GM04503 (cell line): Measurements from ENCODE around the gene OPN1MW3.
"Not testable (repeated sequence)": the region's sequence is repeated elsewhere in the genome, so short reads cannot be mapped to it uniquely, and the experiment has no call there.

ENCODE experiments used
- DNase-seq: peaks from one replicate; pipeline ENCODE4 v3.0.0-alpha.2; 2012; ENCODE audit warnings: low read depth

OPN1MW3 gene

GRCh38 chrX:154296731-154297130, 39.3 kb downstream of the OPN1MW3 start:
- DNase-seq, result no peak

- no peak for DNase-seq
Observed at GRCh38 chrX:154298312-154298711, 40.9 kb downstream of the OPN1MW3 start.

DNA sequence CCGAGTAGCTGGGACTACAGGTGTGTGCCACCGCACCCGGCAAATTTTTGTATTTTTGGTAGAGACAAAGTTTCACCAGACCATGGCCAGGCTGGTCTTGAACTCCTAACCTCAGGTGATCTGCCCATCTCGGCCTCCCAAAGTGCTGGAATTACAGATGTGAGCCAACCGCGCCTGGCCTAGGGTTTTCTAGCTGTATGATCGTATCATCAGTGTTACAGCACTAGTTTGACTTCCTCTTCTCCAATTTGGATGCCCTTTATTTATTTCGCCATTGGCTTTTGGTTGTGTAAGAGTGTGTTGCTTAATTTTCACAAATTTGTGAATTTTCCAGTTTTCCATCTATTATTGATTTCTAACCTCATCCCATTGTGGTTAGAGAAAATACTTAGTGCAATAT, 43.4 kb downstream of the OPN1MW3 start:
- DNase-seq, result no peak

DNA sequence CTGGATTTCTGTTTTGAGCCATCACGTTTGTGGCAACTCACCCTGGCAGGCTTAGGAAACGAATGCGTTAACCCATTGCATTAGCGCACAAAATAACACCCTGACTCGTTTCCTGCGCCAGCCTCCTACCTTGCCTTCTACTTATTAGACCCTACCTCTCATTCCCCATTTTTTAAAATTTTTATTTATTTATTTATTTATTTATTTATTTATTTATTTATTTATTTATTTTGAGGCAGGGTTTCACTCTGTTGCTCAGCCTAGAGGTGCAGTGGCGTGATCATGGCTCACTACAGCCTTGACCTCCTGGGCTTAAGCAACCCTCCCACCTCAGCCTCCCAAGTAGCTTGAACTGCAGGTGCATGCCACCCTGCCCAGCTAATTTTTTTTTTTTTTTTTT, 45.6 kb downstream of the OPN1MW3 start:
- not testable (repeated sequence) for DNase-seq

DNA sequence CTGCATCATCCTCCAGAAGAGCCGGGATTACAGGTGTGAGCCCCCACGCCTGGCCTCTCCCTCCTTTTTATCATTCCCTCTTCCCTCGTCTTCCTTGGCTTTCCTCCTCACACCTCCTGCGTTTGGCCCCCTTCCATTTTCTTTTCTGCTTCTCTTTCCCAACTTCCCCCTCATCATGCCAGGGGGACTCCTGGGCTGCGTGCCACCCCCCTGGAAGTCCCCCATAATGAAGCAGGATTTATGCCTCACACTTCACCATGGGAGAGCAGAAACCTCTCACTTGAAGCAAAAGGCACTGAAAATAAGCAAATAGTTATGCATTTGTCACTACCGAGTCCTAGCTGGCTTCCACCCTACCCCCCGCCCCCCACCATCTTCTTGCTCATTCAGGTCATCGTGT, 46.1 kb downstream of the OPN1MW3 start:
- DNase-seq, result no peak

DNA sequence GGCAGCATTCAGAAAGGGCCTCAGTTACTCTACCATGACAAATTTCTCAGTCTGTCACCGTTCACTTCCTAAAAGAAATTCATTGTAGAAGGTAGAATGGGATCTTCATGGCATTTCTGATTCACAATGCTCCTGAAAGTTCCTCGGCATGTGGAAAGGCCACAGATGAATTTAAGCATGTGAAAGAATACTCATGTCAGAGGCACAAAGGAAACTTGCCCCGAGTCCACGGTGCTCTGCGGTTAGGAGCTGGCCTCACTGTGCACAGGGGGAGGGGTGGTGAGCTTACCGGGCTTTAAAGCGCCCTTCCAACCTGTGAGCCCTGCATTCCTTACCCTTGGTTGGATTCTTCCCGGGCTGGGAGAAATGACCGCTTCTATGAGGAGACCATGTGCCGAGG, 47.5 kb downstream of the OPN1MW3 start:
- no peak for DNase-seq

DNA sequence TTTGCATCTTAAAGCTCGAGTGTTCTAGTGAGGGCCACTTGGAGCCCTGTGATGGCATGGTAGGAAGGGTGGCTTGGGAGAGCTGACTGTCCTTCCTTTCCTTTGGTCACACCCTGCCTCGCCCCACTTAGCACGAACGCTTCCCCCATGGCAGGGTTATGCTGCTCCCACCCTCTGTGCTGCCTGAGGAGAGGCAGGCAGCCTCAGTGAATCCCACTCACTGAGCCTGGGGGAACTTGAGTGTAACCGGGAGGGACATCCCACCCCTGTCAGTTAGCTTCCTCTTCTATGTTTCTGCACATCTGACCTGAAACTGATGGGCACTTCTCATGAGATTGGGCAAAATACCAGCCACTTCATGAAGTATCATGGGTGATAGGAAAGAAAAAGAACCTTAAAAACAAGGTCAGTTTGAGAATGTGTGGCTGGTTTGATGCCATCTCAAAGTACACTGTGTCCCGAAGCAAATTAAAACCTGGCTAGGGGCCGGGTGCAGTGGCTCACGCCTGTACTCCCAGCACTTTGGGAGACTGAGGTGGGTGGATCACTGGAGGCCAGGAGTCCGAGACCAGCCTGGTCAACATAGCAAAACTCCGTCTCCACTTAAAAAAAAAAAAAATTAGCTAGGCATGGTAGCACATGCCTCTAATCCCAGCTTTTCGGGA, 48.3 kb downstream of the OPN1MW3 start:
- DNase-seq, result no peak

GRCh38 chrX:154307202-154307601, 49.8 kb downstream of the OPN1MW3 start:
- no peak for DNase-seq

- no peak for DNase-seq
Observed at GRCh38 chrX:154308108-154308946, 50.9 kb downstream of the OPN1MW3 start.

GRCh38 chrX:154309041-154309775, 51.8 kb downstream of the OPN1MW3 start:
- DNase-seq, result no peak

- DNase-seq, result no peak
Observed at GRCh38 chrX:154310616-154311536, 53.5 kb downstream of the OPN1MW3 start.

- no peak for DNase-seq
Observed at GRCh38 chrX:154312116-154312515, 54.7 kb downstream of the OPN1MW3 start.

- no peak for DNase-seq
Observed at GRCh38 chrX:154313147-154313546, 55.8 kb downstream of the OPN1MW3 start.

GRCh38 chrX:154315416-154315815, 58.0 kb downstream of the OPN1MW3 start:
- DNase-seq, result no peak

DNA sequence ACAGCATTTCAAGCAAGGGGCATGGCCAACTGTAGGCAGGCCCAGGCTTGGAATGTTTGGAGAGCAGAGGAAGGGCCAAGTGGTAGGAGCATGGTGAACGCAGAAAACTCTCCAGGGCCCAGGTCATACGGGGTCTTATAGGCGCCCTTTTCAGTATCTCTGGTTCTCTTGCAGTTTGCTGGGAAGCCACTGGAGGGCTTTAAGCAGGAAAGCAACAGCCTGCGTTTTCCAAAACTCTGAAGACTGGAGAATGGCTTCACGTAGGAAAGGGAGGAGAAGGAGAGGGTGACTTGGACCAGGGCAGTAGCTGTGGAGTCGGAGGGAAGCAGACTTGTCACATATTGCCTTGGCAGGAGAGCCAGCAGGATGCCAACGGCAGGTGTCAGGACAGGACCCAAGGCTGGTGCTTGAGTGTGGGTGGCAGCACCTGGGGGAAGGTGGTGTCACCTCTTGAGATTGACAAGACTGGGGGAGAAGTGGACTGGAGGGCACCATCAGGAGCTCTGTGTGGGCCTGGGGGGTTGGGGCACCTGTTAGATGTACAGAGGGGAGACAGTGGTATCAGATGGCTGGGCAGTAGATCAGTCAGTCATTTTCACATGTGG, 60.1 kb downstream of the OPN1MW3 start:
- no peak for DNase-seq

GRCh38 chrX:154320406-154320805, 63.0 kb downstream of the OPN1MW3 start:
- DNase-seq, result no peak
